ENCODE results near the gene RNF220.
A peak's percentile ranks its signal among the peaks of the same experiment; 100 is the strongest.

Gene RNF220

GRCh38 chr1:44611419-44611818 lies 206.4 kb downstream of the RNF220 start:
- Histone ChIP-seq H3K4me1 (ENCODE audit: control insufficient read depth, insufficient read depth, low read length) (no peaks in the 10 kb centered on the region), H3K27ac (ENCODE audit: extremely low read depth, low read depth, low read length) (no peak overlapping the region), H3K36me3 (ENCODE audit: control insufficient read depth in 2 of 2, insufficient read depth in 1 of 2, low read length in 2 of 2) (no peaks in the 10 kb centered on the region), H3K4me3 (ENCODE audit: low read depth, low read length) (no peak overlapping the region), H3K9me3 (ENCODE audit: control insufficient read depth, insufficient read depth, low read depth, low read length) (no peaks in the 10 kb centered on the region)
- TF ChIP-seq ZNF555 (tag by site-specific recombination; conservative IDR thresholded peaks at IDR 0.05) (no peak), EGR2 (tag by site-specific recombination; IDR thresholded peaks at IDR 0.05; ENCODE audit: low read depth) (peak; percentile 71), ZFHX2 (tag by site-specific recombination; conservative IDR thresholded peaks at IDR 0.05) (peak; percentile 81)
- ChIA-PET CTCF (interaction anchor here (0.7 to 6.4 kb wide), 6 partner anchors 16 to 359 kb away, joined by 3 to 85 read pairs (median 4); partner anchors contain the start of genes ARMH1 and TMEM53), POLR2A (interaction anchor here (4.8 kb wide), 1 partner anchor 20 kb away, joined by 18 read pairs; no protein-coding TSS in a partner anchor)

DNA sequence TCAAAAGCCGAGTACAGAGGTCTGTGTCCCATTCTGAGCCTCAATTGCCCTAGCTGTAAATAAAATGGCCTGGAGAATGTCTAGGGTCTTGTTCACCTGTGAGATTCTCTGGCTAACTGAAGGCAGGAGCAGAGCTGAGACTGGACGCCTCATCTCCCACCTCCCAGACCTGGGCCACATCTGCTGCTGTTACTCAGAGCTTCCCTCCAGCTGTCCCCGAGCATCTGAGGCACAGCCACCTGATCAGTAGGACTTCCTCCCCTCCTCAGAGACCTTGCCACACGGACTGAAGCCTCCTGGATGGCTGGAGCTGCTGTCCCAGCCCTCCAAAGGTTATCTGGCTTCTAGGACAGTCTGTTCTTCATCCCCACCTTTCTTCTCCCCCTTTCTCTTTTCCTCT lies 206.8 kb downstream of the RNF220 start:
- Histone ChIP-seq H3K36me3 (ENCODE audit: control insufficient read depth in 2 of 2, insufficient read depth in 1 of 2, low read length in 2 of 2) (no peaks in the 10 kb centered on the region), H3K4me3 (ENCODE audit: low read depth, low read length) (no peak overlapping the region), H3K4me1 (ENCODE audit: control insufficient read depth, insufficient read depth, low read length) (no peaks in the 10 kb centered on the region), H3K27ac (ENCODE audit: extremely low read depth, low read depth, low read length) (no peak overlapping the region), H3K9me3 (ENCODE audit: control insufficient read depth, insufficient read depth, low read depth, low read length) (no peaks in the 10 kb centered on the region)
- TF ChIP-seq KLF10 (tag by site-specific recombination; IDR thresholded peaks at IDR 0.05), result no peak
- TF ChIP-seq, protein P1, sequence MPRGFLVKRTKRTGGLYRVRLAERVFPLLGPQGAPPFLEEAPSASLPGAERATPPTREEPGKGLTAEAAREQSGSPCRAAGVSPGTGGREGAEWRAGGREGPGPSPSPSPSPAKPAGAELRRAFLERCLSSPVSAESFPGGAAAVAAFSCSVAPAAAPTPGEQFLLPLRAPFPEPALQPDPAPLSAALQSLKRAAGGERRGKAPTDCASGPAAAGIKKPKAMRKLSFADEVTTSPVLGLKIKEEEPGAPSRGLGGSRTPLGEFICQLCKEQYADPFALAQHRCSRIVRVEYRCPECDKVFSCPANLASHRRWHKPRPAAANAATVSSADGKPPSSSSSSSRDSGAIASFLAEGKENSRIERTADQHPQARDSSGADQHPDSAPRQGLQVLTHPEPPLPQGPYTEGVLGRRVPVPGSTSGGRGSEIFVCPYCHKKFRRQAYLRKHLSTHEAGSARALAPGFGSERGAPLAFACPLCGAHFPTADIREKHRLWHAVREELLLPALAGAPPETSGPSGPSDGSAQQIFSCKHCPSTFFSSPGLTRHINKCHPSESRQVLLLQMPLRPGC (tag by site-specific recombination; IDR thresholded peaks at IDR 0.05), result no peak
- TF ChIP-seq GLIS1 (tag by site-specific recombination; IDR thresholded peaks at IDR 0.05), result peak; percentile 36; the same call in 1 of the 2 replicates
- TF ChIP-seq ZNF350 (tag by site-specific recombination; IDR thresholded peaks at IDR 0.05), result no peak
- TF ChIP-seq, protein P2, sequence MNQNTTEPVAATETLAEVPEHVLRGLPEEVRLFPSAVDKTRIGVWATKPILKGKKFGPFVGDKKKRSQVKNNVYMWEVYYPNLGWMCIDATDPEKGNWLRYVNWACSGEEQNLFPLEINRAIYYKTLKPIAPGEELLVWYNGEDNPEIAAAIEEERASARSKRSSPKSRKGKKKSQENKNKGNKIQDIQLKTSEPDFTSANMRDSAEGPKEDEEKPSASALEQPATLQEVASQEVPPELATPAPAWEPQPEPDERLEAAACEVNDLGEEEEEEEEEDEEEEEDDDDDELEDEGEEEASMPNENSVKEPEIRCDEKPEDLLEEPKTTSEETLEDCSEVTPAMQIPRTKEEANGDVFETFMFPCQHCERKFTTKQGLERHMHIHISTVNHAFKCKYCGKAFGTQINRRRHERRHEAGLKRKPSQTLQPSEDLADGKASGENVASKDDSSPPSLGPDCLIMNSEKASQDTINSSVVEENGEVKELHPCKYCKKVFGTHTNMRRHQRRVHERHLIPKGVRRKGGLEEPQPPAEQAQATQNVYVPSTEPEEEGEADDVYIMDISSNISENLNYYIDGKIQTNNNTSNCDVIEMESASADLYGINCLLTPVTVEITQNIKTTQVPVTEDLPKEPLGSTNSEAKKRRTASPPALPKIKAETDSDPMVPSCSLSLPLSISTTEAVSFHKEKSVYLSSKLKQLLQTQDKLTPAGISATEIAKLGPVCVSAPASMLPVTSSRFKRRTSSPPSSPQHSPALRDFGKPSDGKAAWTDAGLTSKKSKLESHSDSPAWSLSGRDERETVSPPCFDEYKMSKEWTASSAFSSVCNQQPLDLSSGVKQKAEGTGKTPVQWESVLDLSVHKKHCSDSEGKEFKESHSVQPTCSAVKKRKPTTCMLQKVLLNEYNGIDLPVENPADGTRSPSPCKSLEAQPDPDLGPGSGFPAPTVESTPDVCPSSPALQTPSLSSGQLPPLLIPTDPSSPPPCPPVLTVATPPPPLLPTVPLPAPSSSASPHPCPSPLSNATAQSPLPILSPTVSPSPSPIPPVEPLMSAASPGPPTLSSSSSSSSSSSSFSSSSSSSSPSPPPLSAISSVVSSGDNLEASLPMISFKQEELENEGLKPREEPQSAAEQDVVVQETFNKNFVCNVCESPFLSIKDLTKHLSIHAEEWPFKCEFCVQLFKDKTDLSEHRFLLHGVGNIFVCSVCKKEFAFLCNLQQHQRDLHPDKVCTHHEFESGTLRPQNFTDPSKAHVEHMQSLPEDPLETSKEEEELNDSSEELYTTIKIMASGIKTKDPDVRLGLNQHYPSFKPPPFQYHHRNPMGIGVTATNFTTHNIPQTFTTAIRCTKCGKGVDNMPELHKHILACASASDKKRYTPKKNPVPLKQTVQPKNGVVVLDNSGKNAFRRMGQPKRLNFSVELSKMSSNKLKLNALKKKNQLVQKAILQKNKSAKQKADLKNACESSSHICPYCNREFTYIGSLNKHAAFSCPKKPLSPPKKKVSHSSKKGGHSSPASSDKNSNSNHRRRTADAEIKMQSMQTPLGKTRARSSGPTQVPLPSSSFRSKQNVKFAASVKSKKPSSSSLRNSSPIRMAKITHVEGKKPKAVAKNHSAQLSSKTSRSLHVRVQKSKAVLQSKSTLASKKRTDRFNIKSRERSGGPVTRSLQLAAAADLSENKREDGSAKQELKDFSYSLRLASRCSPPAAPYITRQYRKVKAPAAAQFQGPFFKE (tag by site-specific recombination; IDR thresholded peaks at IDR 0.05; ENCODE audit: borderline replicate concordance), result no peak
- no peak for TF ChIP-seq HIC1 (tag by site-specific recombination; IDR thresholded peaks at IDR 0.05)
- ChIA-PET POLR2A (interaction anchor here (4.8 kb wide), 1 partner anchor 20 kb away, joined by 18 read pairs; no protein-coding TSS in a partner anchor), CTCF (interaction anchor here (0.7 to 6.4 kb wide), 6 partner anchors 17 to 359 kb away, joined by 3 to 85 read pairs (median 4); partner anchors contain the start of genes ARMH1 and TMEM53)

GRCh38 chr1:44613941-44614340 lies 208.9 kb downstream of the RNF220 start:
- no peak overlapping the region for H3K27ac ChIP-seq (ENCODE audit: extremely low read depth, low read depth, low read length)
- TF ChIP-seq ZNF558 (tag by site-specific recombination; IDR thresholded peaks at IDR 0.05) (no peak), ZNF2 (tag by site-specific recombination; IDR thresholded peaks at IDR 0.05) (no peak), ZNF302 (tag by site-specific recombination; IDR thresholded peaks at IDR 0.05; ENCODE audit: low read depth) (no peak), ZNF394 (tag by site-specific recombination; IDR thresholded peaks at IDR 0.05; ENCODE audit: borderline replicate concordance) (no peak), ZNF514 (tag by site-specific recombination; IDR thresholded peaks at IDR 0.05) (no peak)
- H3K4me1 ChIP-seq (ENCODE audit: control insufficient read depth, insufficient read depth, low read length), result 0 out of 2 replicates have a peak, but pooled peaks cover 2% of the 10 kb centered on the region
- H3K36me3 ChIP-seq (ENCODE audit: control insufficient read depth in 2 of 2, insufficient read depth in 1 of 2, low read length in 2 of 2), result no peaks in the 10 kb centered on the region
- CTCF ChIA-PET, result interaction anchor here (4.6 kb wide), 1 partner anchor 38 kb away, joined by 21 read pairs; no protein-coding TSS in a partner anchor
- no peaks in the 10 kb centered on the region for H3K9me3 ChIP-seq (ENCODE audit: control insufficient read depth, insufficient read depth, low read depth, low read length)
- POLR2A ChIA-PET, result no interaction called here
- H3K4me3 ChIP-seq (ENCODE audit: low read depth, low read length), result no peak overlapping the region
